ENCODE results near the gene CLTCL1.

Gene CLTCL1

DNA sequence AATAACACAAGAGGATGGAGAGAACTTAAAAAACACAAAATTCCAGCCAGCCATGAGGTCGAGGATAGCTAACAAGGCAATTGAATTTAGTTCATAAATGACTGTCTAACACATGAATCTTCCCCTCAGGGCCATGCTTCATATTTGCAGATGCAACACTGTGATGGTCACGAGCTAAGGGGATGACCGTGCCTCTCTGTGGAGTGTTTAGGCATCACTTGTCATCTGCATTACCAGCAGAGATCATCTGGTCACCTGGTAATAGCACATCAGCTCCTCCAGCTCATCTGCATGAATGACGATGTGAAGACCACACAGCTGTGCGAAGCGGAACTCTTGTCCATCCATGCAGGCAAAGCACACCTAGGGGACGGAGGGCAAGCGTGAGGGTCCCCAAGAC is 92.0 kb downstream of the CLTCL1 start:
- in situ Hi-C loops (cut with HindIII; ENCODE audit: low sequenced_read_pairs): no loop called here

DNA sequence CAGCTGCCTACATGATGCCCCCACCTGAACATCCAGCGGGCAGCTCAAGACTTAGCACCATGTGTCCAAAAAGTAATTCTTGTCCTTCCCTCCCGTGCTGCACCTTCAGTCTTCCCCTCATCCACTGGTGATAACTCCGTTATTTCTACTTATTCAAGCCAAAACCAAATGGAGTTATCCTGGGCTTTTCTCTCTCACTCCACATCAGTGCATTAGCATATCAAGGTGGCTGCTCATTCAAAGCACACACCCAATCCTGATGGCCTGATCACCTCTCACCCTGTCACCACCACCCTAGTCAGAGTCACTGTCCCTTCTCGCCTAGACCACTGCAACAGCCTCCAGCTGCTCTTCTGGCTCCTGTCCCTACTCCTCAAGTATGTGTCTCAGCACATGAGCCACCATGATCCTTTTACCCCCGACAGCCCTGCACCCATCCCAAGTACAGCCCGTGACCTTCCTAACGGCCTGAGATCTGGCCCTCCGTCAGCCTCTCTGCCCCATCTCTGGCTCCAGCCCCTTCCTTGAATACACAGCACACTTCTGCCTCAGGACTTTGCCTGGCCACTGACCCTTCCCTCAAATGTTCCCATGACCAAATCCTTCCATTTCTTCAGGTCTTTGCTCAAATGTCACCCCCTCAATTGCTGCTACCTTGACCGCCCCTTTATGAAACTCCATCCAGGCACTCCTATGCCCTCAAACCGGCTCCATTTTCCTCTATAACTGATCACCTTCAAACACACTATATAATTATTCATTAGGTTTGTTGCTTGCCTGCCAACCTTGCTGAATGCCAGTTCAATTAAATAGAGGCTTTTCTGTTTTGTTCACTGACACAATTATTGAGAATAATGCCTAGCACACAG is 93.3 kb downstream of the CLTCL1 start:
- in situ Hi-C loops (cut with HindIII; ENCODE audit: low sequenced_read_pairs): no loop called here

DNA sequence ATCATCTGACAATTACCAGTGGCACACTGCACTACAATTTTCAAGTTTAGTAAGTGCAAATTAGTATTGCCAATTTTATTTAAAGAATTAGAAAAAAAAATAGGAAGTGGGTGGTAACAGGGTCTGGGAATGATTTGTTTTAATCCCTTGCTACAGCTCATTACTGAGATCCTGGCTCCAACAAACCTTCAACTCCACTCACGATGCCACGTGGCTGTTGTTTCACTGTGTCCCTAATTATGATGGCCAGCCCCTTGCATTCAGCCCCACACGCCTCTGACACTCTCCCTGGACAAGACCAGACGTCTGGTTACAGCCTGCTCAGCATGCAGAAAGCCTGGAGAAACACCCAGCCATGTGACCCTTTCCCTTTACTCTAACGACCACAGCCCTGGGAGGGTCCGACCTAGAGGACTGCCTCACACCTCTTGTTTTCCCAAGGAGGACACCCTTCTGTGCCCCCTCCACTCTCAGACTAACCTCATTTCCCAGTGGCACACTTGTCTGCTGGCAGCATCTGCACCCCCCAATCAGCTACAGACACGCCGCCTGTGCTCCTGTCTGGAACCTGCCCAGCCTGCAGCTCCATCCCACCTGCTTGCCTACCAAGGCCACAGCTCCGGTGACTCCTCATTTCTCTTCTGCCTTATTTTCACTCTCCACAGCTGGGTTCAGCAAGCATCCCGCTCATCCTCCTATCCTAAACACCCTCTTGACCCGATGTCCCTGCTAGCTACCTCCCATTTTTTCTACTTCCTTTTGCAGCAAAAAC is 94.5 kb downstream of the CLTCL1 start:
- in situ Hi-C loops (cut with HindIII; ENCODE audit: low sequenced_read_pairs): no loop called here

DNA sequence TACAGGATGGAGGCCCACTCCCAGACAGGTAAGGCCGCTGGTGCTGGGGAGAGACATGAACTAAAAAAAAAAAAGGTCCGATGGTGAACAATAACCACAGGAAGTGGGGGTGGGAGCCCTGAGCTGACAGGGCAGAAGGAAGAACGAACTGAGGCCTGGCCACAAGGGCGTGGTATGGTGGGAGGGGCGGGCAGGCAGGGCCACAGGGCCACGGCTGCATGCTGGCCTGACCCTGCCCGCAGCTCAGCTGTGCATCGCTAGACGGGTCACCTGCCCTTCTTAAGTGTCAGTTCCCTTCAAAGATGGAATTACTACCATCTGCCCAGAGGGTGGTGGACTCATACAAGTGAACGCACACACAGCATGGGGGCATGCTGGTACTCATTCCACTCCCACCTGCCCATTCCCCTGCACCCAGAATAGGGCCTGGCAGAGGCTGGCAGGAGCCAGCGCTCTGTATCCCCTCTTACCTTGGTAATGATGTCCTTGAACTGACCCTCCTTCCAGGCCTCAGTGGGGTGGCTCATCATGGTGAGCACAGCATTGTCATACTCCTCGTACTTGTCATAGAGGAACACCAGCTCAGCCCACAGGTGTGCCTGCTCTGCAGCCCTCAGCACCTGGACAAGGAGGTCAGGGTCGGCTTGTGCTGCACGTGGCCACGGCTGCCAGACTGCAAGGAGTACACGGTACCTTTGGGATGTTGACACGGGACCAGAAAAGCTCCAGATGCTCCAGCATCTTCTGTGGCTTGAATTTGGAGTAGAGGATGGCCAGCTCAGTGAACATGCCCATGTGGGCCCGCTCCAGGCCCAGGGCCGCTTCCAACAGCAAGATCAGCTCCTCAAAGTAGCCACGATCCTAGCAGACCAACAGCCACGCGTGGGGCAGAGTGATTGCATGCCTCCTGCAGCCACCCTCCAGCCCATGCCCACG is 95.5 kb downstream of the CLTCL1 start:
- in situ Hi-C loops (cut with HindIII; ENCODE audit: low sequenced_read_pairs): no loop called here

DNA sequence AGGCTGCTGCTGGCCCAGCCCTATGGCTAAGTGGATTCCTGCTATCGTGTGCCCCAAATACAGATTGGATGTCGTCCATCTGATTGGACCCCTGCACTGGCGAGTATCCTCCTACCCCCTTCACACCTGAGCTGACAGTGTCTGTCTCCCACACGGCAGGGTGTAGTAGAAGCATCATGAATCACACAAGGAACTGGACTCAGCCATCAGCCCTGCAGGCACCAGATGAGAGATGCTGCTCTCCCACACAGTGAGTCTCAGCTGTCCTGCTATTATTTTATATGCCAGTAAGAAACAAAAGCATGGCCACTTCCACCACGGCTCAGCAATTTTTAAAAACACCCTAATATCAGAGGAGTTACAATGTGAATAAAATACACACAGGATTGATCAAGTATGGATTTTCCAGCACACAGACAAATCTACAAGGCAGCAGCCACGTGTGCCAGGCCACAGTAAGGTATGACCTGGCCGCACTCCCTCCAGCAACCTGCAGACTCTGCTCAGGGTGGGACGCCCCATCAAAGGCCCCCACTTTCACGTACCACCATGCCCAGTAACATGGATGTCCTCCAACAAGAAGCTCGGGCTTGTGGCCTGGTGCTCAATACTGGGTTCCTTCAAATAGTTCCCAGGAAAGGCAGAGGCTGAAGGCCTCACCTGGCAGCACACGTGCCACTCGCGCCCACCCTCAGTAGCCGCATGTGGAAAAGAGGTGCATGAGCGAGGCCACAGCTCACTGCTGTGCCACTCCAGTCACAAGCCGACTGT is 96.6 kb downstream of the CLTCL1 start:
- in situ Hi-C loops (cut with HindIII; ENCODE audit: low sequenced_read_pairs): no loop called here

DNA sequence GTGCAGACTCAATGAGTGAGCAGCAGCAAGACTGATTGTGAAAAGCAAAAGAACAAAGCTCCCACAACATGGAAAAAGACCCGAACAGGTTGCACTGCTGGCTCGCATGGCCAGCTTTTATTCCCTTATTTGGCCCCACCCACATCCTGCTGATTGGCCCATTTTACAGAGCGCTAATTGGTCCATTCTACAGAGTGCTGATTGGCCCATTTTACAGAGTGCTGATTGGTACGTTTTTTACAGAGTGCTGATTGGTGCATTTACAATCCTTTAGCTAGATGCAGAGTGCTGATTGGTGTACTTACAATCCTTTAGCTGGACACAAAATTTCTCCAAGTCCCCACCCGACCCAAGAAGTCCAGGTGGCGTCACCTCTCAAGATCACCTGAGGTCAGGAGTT is 97.6 kb downstream of the CLTCL1 start:
- in situ Hi-C loops (cut with HindIII; ENCODE audit: low sequenced_read_pairs): no loop called here

DNA sequence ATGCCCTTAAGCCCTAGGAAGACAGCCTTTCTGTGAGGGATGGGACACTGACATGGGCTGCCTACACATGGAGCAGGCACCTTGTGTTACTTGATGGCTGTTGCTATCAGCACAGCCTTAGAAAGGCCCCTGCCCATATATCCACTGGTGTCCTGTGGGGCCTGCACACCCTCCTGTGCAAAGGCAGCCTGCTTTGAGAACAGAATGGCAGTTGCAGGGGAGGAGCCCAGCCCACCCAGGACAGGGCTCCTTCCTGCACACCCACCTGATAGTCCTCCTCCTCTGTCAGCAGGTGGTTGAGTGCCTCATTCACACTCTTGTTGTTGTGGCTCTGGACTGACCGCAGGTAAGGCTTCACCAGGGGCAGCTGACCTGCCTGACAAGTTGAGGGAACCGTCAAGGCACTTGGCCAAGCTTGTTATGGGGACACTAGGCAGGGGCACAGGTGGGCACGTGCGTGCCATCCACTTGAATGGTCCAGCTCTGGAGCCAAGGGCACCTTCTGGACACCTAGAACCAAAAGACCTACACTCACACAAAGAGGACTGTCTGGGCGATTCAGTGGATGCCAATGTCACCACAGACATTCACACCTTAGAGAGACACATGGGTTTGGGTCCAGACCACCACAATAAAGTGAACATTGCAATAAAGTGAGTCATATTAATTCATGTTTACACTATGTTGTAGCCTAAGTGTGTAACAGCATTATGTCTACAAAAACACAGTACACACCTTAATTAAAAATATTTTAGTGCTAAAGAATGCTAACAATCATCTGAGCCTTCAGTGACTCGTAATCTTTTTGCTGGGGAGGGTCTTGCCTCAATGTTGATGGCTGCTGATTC is 103.6 kb downstream of the CLTCL1 start:
- in situ Hi-C loops (cut with HindIII; ENCODE audit: low sequenced_read_pairs): no loop called here

DNA sequence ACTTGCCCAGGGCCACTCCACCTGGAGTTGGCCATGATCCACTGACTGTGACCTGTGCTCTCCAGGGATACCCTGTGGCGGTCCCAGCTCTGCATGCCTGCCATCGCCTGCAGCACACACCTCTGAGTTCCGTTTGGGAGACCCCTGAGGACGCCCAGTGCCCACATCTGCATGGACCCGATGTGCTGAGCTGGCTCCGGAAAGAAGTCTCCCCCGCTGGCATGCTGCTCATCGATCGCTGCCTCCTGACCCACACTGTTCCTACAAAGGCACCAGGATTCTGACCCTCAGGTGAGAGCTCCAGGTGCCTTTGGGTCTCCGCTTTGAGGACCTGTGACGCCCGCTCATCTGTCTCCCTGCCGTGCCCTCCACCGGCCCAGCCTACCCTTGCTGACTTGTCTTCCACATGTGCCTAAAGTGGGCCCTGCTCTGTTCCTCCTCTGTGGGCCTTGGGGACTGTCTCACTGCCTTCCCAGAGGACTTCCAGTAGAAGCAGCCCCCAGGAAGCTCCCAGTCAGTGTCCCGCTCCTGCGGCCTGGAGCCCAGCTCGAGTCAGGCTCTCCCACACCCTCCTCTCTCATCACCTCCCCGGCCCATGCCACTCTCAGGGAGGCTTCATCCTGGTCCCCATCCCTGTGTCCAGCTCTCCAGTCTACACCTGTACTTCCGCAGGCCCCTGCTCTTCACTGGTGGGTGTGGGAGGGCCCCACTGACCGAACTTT is 107.1 kb downstream of the CLTCL1 start:
- in situ Hi-C loops (cut with HindIII; ENCODE audit: low sequenced_read_pairs): no loop called here

DNA sequence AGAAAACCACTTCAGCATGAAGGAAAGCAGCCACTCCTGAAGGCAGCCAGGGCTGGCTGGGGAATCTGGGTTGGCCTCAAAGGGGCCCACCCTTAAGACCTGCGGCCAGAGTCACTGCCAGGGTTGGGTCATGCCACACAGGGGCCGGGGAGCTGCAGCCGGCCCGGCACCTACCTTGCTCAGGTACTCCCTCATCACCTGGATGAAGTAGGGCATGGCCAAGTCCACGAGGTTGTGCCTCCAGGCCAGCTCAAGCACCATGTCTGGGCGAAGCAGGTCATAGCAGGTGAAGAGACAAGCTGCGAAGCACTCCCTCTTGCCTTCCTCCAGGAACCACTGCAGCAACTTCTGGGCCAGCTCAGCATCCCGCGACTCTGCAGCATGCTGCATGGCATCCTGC is 108.3 kb downstream of the CLTCL1 start:
- in situ Hi-C loops (cut with HindIII; ENCODE audit: low sequenced_read_pairs): no loop called here

DNA sequence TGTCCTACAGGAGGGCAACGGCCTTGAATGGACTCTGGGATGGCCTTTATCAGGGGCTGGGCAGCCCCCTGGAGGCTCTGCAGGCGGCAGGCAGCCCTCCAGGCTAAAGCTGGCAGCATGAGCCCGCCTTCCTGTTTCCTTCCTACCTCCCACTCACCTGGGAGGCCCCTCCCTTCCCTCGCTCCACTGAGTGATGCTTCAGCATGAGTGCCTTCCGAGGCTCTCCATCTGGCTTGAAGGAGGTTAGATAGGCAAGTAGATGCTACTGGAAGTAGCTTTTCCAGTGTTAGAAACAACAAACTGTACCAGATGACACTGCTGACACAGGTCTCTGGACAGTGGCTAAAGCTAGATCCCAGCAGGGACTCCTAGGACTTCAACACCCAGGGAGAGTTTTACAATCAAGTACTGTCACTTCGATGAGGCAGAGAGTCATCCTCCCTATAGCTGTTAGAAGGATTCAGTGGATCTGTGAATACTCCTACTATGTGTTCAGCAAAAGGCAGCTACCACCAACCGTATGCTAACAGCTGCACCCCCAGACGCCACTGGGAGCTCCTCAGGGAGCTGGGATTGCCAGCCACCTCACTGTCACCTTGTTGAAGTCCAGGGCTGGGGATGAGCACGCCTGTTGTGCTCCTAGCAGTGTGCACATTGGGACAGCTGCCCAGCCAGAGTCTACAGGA is 108.9 kb downstream of the CLTCL1 start:
- in situ Hi-C loops (cut with HindIII; ENCODE audit: low sequenced_read_pairs): no loop called here

DNA sequence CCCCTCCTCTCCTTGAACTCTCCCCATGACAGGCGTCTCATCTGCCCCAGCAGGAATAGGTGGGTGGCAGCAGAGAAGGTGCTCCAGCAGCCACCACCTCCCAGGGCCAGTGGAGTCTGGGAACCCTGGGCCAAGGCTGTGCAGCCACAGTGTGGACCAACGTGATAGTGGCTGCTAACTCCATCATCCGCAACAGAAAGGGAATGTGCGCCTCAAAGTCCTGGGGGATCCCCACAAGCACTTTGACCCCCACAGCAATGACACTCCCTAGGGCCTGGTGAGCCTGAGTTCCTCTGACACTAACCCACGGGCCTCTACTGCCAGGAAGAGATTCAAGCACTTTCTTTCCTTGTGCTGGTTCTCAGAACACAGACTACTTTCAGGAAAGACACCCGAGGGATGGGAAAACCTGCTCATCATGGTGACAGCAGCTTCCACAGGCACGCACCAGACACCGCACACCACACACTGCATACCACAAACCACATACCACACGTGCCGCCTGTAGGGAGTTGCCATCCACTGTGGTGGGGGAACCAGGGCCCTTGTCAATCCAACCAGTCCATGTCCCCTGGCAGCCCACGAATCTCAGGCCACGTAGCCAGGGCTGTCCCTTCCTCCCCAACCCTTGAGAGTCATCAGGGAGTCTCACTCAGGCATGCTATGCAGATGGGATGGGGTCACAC is 109.6 kb downstream of the CLTCL1 start:
- in situ Hi-C loops (cut with HindIII; ENCODE audit: low sequenced_read_pairs): no loop called here

DNA sequence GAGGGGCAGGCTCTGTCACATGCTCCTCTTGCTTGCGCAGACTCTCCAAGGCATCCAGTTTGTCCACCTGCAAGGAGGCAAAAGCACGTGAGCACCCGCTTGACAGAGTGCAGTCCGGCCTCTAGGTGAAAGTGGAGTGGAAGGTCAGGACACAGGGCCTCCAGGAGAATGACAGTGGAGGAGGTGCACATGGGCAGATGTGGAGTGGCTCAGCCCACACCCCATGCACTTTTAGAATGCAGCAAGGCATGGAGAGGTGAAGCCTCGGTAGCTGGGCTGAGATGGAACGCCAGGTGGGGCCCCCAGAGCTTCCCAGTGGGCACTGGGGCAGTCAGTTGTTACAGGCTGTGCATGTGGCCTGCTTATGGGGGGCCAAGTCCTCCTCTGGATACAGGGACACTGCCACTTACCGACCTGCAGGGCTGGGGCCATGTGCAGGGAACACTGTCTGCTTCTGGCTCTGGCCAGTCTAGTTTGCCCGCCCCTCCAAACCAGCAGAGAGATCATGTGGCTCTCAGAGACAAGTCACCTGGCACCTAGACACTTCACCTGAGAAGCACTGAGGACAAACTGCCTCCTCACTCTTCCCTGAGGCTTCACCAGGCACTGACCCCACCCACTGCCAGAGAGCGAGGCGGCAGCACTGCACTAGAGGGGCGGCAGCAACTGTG is 110.6 kb downstream of the CLTCL1 start:
- in situ Hi-C loops (cut with HindIII; ENCODE audit: low sequenced_read_pairs): no loop called here

DNA sequence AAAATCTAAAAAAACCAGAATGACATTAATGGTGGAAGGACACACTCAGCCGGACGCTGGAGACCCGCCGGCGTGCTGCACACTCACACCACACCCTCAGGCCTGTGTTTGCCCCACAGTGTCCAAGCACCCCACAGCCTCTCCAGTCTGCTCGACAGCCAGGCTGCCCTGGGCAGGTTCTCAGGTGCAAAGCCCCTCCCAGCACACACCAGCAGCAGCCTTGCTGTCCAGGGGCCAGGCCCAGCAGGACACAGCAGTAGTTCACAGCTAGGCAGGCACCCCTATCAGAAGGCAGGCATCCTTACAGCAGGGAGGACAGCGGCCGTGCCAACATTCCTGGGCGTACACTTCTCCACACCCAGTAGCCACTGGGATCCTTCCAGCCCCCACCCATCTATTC is 111.3 kb downstream of the CLTCL1 start:
- in situ Hi-C loops (cut with HindIII; ENCODE audit: low sequenced_read_pairs): no loop called here

DNA sequence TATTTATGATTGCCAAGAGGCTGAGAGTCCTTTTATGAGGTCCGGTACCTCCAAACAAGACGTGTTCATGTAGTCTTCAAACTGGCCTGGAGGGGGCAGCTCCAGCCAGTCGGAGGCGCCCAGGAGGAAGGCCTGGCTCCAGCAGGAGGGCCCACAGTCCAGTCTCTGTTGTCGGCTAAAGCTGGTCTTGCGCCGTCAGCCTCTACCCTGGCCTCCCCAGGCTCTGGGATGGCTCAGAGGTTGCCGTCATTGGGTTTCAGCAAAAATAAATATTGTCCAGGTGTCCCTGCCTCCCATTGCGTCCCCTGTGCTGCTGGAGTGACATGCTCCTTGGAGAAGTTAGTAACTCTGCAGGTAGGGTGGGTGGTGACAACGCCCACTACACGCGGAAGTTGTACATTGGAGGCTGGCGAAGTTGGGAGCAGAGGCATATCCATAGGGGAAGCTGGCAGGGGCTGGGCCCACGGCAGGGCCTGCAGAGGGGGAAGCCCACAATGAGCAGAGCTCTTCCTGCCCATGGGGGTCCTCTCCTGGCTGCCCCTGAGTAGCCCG is 111.9 kb downstream of the CLTCL1 start:
- in situ Hi-C loops (cut with HindIII; ENCODE audit: low sequenced_read_pairs): no loop called here

DNA sequence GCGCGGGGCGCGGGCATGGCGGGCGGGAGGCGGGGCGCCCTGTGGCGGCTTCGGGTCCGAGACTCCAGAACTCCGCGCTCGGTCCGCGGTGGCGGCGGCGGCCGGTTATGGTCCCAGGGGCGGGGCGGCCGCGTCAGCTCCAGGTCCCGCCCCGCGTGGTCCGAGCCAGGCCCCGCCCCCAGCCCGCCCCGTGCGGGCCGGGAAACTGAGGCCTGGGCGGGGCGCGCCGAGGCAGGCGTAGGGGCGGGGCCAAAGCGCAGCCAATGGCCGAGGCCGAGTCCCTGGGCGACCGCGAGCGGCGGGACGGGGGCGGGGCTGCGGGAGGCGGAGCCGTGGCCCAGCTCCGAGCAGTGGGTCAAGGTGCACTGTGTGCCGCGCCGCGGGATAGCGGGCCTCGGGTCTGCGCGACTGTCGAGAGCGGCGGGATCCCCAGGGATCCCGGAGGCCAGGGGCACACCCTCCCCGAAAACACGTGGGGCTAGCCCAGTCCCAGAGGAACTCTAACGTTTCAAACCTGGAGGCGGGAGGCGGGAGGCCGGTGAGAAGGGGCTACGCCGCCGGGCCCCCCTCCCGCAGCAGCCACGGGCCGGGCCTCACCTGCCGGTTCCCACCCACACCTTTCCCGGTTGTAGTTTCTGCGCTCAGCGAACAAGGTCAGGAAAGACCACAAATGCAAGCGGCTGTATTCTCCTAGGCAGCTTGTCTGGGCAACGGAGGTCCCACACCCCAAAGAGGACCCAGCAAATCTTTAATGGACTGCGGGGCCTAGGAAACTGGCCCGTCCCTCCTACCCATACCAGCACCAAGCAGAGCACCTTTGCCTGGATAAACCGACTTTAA is 112.6 kb downstream of the CLTCL1 start, which contains the start of gene SLC25A1:
SLC25A1 (minus strand) TSS at position 80 of the 840 bp plus-strand sequence; CDS start at position 17, 63 bp downstream.
- in situ Hi-C loops (cut with HindIII; ENCODE audit: low sequenced_read_pairs): no loop called here

Data from endothelial cell of hepatic sinusoid (primary cell).